T-cell (primary cell): ENCODE data around the gene VASP. TPM values are rescaled to one million over a fixed set of nuclear protein-coding genes. Genes with fewer than 3 reads are reported as not detected.

Source experiments
- ATAC-seq, 4 experiments: fragments of 200-7000 bp in 3 of 4; fragments of 150-1000 bp in 1 of 4; cut with Tn5 transposase; replicated peaks in 1 of 4; 1 replicate in 3 of 4; 2 replicates in 1 of 4; pipeline ENCODE4 v1.10.0; 2021; ENCODE audit warnings: moderate library complexity in 3 of 4, mild to moderate bottlenecking in 2 of 4, moderate number of reproducible peaks in 1 of 4
- CTCF ChIA-PET, 2 donors: fragments of 300-600 bp; sonication (Branson Sonifier 250); formaldehyde crosslinking; loops; one replicate each; lab custom pipeline; 2022; ENCODE audit warnings: antibody characterized with exemption in 2 of 2; lab: Charles Lee
- POLR2A ChIA-PET, 2 donors: fragments of 300-600 bp; sonication (Branson Sonifier 250); formaldehyde crosslinking; loops; one replicate each; lab custom pipeline; 2022; ENCODE audit warnings: antibody characterized with exemption in 2 of 2; lab: Charles Lee
- DNase-seq, 35 experiments: peaks; one replicate each; pipeline versions ENCODE4 v3.0.0 to v3.0.0-alpha.2; 2013 to 2023
- H3K27ac ChIP-seq: one replicate; pipeline ENCODE4 v1.5.1; 2013; ENCODE audit warnings: low read length
- H3K27me3 ChIP-seq, 2 experiments: replicated peaks in 1 of 2; 1 replicate in 1 of 2; 2 replicates in 1 of 2; pipeline versions ENCODE4 v1.6.1 to v1.7.0; 2013; ENCODE audit warnings: low read length in 1 of 2, mixed read lengths in 1 of 2; ENCODE audit not compliant: control insufficient read depth in 2 of 2, insufficient read depth in 2 of 2; ENCODE audit errors: extremely low read depth in 1 of 2
- H3K36me3 ChIP-seq, 2 donors: 1 replicate in 1 of 2; 2 replicates in 1 of 2; pipeline versions ENCODE4 v1.6.1 to v1.7.0; 2013; ENCODE audit warnings: low read length in 1 of 2; ENCODE audit not compliant: control insufficient read depth in 2 of 2, insufficient read depth in 1 of 2; ENCODE audit errors: extremely low read depth in 1 of 2
- H3K4me1 ChIP-seq, 2 experiments: 1 replicate in 1 of 2; 2 replicates in 1 of 2; pipeline versions ENCODE4 v1.6.1 to v1.7.0; 2013; ENCODE audit warnings: low read length in 2 of 2, mixed read lengths in 1 of 2; ENCODE audit not compliant: insufficient read depth in 2 of 2, control insufficient read depth in 1 of 2; ENCODE audit errors: extremely low read depth in 1 of 2
- H3K4me3 ChIP-seq, 2 donors: 1 replicate in 1 of 2; 2 replicates in 1 of 2; pipeline versions ENCODE4 v1.5.1 to v1.7.0; 2013; ENCODE audit warnings: mild to moderate bottlenecking in 2 of 2, low read length in 1 of 2, moderate library complexity in 1 of 2; ENCODE audit not compliant: control insufficient read depth in 1 of 2; ENCODE audit errors: extremely low read depth in 1 of 2
- H3K9me3 ChIP-seq: 2 replicates; pipeline ENCODE4 v1.7.0; 2013
- H3K27ac Mint-ChIP-seq, 2 donors: one replicate each; pipeline ENCODE4 v1.8.0; 2020 to 2021; ENCODE audit warnings: mild to moderate bottlenecking in 2 of 2, mixed read lengths in 2 of 2
- H3K27me3 Mint-ChIP-seq, 2 donors: one replicate each; pipeline ENCODE4 v1.8.0; 2021 to 2022; ENCODE audit warnings: mixed read lengths in 2 of 2
- H3K36me3 Mint-ChIP-seq: one replicate; pipeline ENCODE4 v1.8.0; 2021; ENCODE audit warnings: mixed read lengths
- H3K4me1 Mint-ChIP-seq, 3 donors: one replicate each; pipeline ENCODE4 v1.8.0; 2020 to 2022; ENCODE audit warnings: mixed read lengths in 3 of 3, mild to moderate bottlenecking in 1 of 3
- H3K4me3 Mint-ChIP-seq, 3 donors: one replicate each; pipeline ENCODE4 v1.8.0; 2020 to 2022; ENCODE audit warnings: mild to moderate bottlenecking in 3 of 3, mixed read lengths in 3 of 3, moderate library complexity in 3 of 3
- H3K9me3 Mint-ChIP-seq, 3 donors: one replicate each; pipeline ENCODE4 v1.8.0; 2020 to 2022; ENCODE audit warnings: mixed read lengths in 3 of 3
- WGBS: methylation state at CpG from one replicate; pipeline ENCODE4 v1.1.5; 2013; ENCODE audit warnings: missing lambda C conversion rate; ENCODE audit not compliant: insufficient coverage; 5-methylcytosine and 5-hydroxymethylcytosine counted together
- total RNA-seq, 35 experiments: library from RNA in 6 of 35; stranded (reverse) in 6 of 35; fragments of 120-200 nt in 1 of 35; gene quantifications; one replicate each; pipeline versions ENCODE4 v1.2.1 to v1.2.4 and lab custom pipeline; 2013 to 2026

Gene VASP
- 100 to 1,000 TPM in 3 of 5 donors, 10 to 100 TPM in 2; 77.4 to 113 (median 101) TPM for total RNA-seq
- 76.2 TPM for total RNA-seq (2013)
- 83.7 to 232 (median 121) reads per million in 29 experiments for total RNA-seq (lab: John Stamatoyannopoulos, UW)

DNA sequence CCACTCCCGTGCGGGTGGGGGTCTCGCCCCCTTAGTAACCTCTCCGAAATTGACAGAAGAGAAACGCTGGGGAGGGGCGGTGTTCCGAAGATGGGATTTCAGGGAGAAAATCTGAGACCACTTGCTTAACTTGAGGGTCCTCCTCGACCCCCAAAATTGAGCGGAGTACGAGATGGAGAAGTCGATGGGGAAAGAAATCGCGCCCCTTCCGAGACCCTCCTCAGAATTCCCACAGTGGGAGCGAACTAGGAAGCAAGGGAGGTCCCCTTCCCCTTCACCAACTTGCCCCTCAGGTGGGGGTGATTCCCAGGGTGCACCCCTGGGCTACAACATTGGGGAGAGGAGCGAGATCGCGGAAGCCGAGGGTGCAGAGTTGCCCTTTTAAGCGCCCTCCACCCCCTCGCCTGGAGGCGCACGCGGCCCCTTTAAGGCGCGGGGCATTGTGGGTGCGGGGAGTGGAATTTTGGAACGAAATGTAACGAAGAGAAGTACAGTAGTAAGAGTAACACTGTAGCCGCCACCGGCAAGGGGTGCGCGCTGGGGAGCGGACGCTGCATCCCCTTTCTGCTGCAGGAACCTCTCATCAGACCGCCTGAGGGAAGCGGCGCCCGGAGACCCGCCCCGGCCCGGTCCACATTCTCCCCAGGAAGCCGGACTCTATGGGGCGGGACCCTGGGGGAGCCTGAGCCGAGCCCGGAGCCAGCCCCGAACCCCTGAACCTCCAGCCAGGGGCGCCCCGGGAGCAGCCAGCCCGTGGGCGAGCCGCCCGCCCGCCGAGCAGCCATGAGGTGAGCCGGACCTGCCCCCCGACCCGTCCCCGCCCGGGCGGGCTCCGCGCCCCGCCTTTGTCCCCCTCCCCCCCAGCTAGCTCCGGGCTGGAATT is at the start of gene VASP:
VASP (plus strand) TSS at position 491 of the 883 bp plus-strand sequence; CDS start at position 784, 293 bp downstream.
- CTCF ChIA-PET = no interaction called here
- Histone ChIP-seq H3K4me1 (peaks cover 12 to 56% of the 10 kb centered on the region in 2 experiments), H3K9me3 (no peaks in the 10 kb centered on the region), H3K36me3 (no peaks in the 10 kb centered on the region), H3K4me3 (peak within 1 kb of the TSS; percentile 84 to 96), H3K27ac (peak within 1 kb of the TSS; percentile 95), H3K27me3 (no peaks in the 10 kb centered on the region)
- no peaks in the 10 kb centered on the region for H3K36me3 Mint-ChIP-seq
- POLR2A ChIA-PET = no interaction called here
- H3K4me1 Mint-ChIP-seq = peaks cover 42 to 49% (median 42%) of the 10 kb centered on the region in 3 donors
- 1% methylated on average over 35 of the region's 65 CpGs for WGBS
- H3K4me3 Mint-ChIP-seq = peak within 1 kb of the TSS; percentile 89 to 91 (median 90)
- H3K9me3 Mint-ChIP-seq = no peaks in the 10 kb centered on the region
- ATAC-seq (peak; percentile 68 to 71 (median 70)), DNase-seq (peak; percentile 85 to 95 (median 91))
- peak within 1 kb of the TSS; percentile 97 to 98 for H3K27ac Mint-ChIP-seq
- no peaks in the 10 kb centered on the region for H3K27me3 Mint-ChIP-seq

GRCh38 chr19:45457776-45458175 is 49.5 kb upstream of the VASP start:
- Histone ChIP-seq H3K36me3 (no peaks in the 10 kb centered on the region), H3K9me3 (no peaks in the 10 kb centered on the region), H3K4me3 (no peak overlapping the region), H3K4me1 (peaks cover 6 to 19% of the 10 kb centered on the region in 2 experiments), H3K27ac (no peak overlapping the region), H3K27me3 (peaks cover 0 to 19% of the 10 kb centered on the region in 2 experiments)
- Mint-ChIP-seq H3K27me3 (peaks cover 0 to 3% of the 10 kb centered on the region in 2 donors), H3K36me3 (no peaks in the 10 kb centered on the region), H3K4me1 (peaks cover 15 to 23% (median 21%) of the 10 kb centered on the region in 3 donors), H3K9me3 (no peaks in the 10 kb centered on the region), H3K4me3 (peak overlapping the region in 1 of 3 donors; percentile 8), H3K27ac (peak overlapping the region in 1 of 2 donors; percentile 50)
- ATAC-seq (no peak), DNase-seq (no peak)
- ChIA-PET POLR2A (interaction anchor here in 1 of 2 donors (0.6 kb wide), 1 partner anchor 20 kb away, joined by 6 read pairs; no protein-coding TSS in a partner anchor), CTCF (interaction anchor here in 1 of 2 donors (0.7 kb wide), 1 partner anchor 41 kb away, joined by 4 read pairs; no protein-coding TSS in a partner anchor)

DNA sequence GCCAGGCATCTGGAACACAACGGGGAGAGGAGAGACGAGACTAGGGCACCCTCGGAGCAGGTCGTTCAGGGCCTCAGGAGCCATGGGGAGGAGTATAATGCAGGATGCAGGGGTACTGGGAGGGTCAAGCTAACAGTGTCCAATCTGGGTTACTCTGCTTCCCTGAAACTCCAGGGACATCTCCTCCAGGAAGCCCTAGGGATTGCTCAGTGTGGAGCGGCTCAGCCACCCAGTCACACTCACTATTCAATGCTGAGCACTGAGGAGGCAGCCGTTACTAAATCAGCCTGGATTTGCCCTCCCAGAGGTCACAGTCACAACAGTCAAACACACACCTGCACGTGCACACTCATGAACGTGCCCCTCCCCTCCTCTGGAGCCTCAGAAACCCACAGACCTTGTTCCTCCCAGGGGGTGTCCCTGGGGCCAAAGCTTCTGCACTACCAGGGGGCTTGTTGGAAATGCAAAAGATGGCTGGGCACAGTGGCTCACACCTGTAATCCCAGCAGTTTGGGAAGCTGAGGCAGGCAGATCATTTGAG is 46.4 kb upstream of the VASP start:
- WGBS = 75% methylated on average over 6 of the region's 8 CpGs
- Histone ChIP-seq H3K36me3 (no peaks in the 10 kb centered on the region), H3K9me3 (no peaks in the 10 kb centered on the region), H3K4me1 (peaks cover 6 to 11% of the 10 kb centered on the region in 2 experiments), H3K27me3 (peaks cover 0 to 35% of the 10 kb centered on the region in 2 experiments), H3K4me3 (no peak overlapping the region), H3K27ac (no peak overlapping the region)
- Mint-ChIP-seq H3K9me3 (no peaks in the 10 kb centered on the region), H3K27ac (no peak overlapping the region), H3K4me3 (no peak overlapping the region), H3K27me3 (peaks cover 0 to 3% of the 10 kb centered on the region in 2 donors), H3K4me1 (peaks cover 7 to 13% (median 7%) of the 10 kb centered on the region in 3 donors), H3K36me3 (no peaks in the 10 kb centered on the region)
- ChIA-PET POLR2A (no interaction called here), CTCF (interaction anchor here in 1 of 2 donors (1.3 kb wide), 1 partner anchor 18 kb away, joined by 5 read pairs; no protein-coding TSS in a partner anchor)
- no peak for DNase-seq
- no peak for ATAC-seq

- CTCF ChIA-PET = interaction anchor here in 1 of 2 donors (1.3 kb wide), 1 partner anchor 17 kb away, joined by 5 read pairs; no protein-coding TSS in a partner anchor
- Histone ChIP-seq H3K27me3 (peaks cover 0 to 36% of the 10 kb centered on the region in 2 experiments), H3K4me3 (no peak overlapping the region), H3K9me3 (no peaks in the 10 kb centered on the region), H3K36me3 (no peaks in the 10 kb centered on the region), H3K4me1 (peaks cover 0 to 4% of the 10 kb centered on the region in 2 experiments), H3K27ac (no peak overlapping the region)
- no peak for DNase-seq
- Mint-ChIP-seq H3K4me3 (no peak overlapping the region), H3K4me1 (peaks cover 3 to 8% (median 3%) of the 10 kb centered on the region in 3 donors), H3K27me3 (peaks cover 0 to 3% of the 10 kb centered on the region in 2 donors), H3K36me3 (no peaks in the 10 kb centered on the region), H3K9me3 (no peaks in the 10 kb centered on the region), H3K27ac (no peak overlapping the region)
- WGBS = no CpG with 5 or more reads among the region's 4 CpGs
- ATAC-seq = no peak
- POLR2A ChIA-PET = interaction anchor here (0.6 to 0.9 kb wide), 2 partner anchors 13 to 14 kb away, joined by 4 to 5 read pairs; no protein-coding TSS in a partner anchor
These were observed 45.1 kb upstream of the VASP start for GRCh38 chr19:45462174-45462573.

- no peaks in the 10 kb centered on the region for H3K9me3 Mint-ChIP-seq
- CTCF ChIA-PET = no interaction called here
These were observed 44.0 kb upstream of the VASP start for GRCh38 chr19:45463241-45463640.

GRCh38 chr19:45464274-45464673 is 43.0 kb upstream of the VASP start:
- WGBS = no CpG with 5 or more reads among the region's 2 CpGs

More at GRCh38 chr19:45463241-45463640, 44.0 kb upstream of the VASP start:
- no peak overlapping the region for H3K27ac ChIP-seq
- no CpG with 5 or more reads among the region's 4 CpGs for WGBS
- DNase-seq (no peak), ATAC-seq (no peak)
- Mint-ChIP-seq H3K4me3 (no peak overlapping the region), H3K36me3 (no peaks in the 10 kb centered on the region), H3K27ac (no peak overlapping the region), H3K27me3 (peaks cover 0 to 3% of the 10 kb centered on the region in 2 donors), H3K4me1 (peaks cover 4 to 12% (median 8%) of the 10 kb centered on the region in 3 donors)
- POLR2A ChIA-PET = no interaction called here
- H3K36me3 ChIP-seq = no peaks in the 10 kb centered on the region
- no peak overlapping the region for H3K4me3 ChIP-seq
- H3K4me1 ChIP-seq = peaks cover 1 to 10% of the 10 kb centered on the region in 2 experiments
- no peaks in the 10 kb centered on the region for H3K9me3 ChIP-seq
- peaks cover 0 to 36% of the 10 kb centered on the region in 2 experiments for H3K27me3 ChIP-seq

More at GRCh38 chr19:45464274-45464673, 43.0 kb upstream of the VASP start:
- no peak overlapping the region for H3K27ac ChIP-seq
- ATAC-seq (no peak), DNase-seq (no peak)
- ChIA-PET CTCF (no interaction called here), POLR2A (no interaction called here)
- peaks cover 8 to 16% (median 12%) of the 10 kb centered on the region in 3 donors for H3K4me1 Mint-ChIP-seq
- no peaks in the 10 kb centered on the region for H3K36me3 ChIP-seq
- H3K36me3 Mint-ChIP-seq = no peaks in the 10 kb centered on the region
- H3K9me3 ChIP-seq = no peaks in the 10 kb centered on the region
- no peak overlapping the region for H3K4me3 Mint-ChIP-seq
- H3K27me3 Mint-ChIP-seq = peaks cover 0 to 3% of the 10 kb centered on the region in 2 donors
- no peak overlapping the region for H3K4me3 ChIP-seq
- H3K27ac Mint-ChIP-seq = no peak overlapping the region
- peaks cover 4 to 15% of the 10 kb centered on the region in 2 experiments for H3K4me1 ChIP-seq
- peaks cover 0 to 35% of the 10 kb centered on the region in 2 experiments for H3K27me3 ChIP-seq
- no peaks in the 10 kb centered on the region for H3K9me3 Mint-ChIP-seq
